ENCODE measurements around the gene CENPE. TPM values are rescaled to one million over a fixed set of nuclear protein-coding genes. Genes with fewer than 3 reads are reported as not detected.

CENPE gene
- total RNA-seq, 1 experiment from 2014 or later = 30.3 TPM

GRCh38 chr4:103098756-103099440 is 99.2 kb downstream of the CENPE start:
- H3K4me3 Mint-ChIP-seq (ENCODE audit: unreplicated experiment) = peak overlapping the region; percentile 71
- ChIA-PET POLR2A (interaction anchor here (0.6 kb wide), 1 partner anchor 622 kb away, joined by 13 read pairs; no protein-coding TSS in a partner anchor), CTCF (interaction anchor here (1.9 to 2.0 kb wide), 2 partner anchors 52 to 478 kb away, joined by 5 to 8 read pairs; no protein-coding TSS in a partner anchor)
- no peaks in the 10 kb centered on the region for H3K9me3 Mint-ChIP-seq (ENCODE audit: unreplicated experiment)
- H3K36me3 Mint-ChIP-seq (ENCODE audit: insufficient read depth, unreplicated experiment) = peaks cover 7% of the 10 kb centered on the region
- peaks cover 7% of the 10 kb centered on the region for H3K4me1 Mint-ChIP-seq (ENCODE audit: low read depth, unreplicated experiment)
- peak overlapping the region; percentile 18 for H3K27ac Mint-ChIP-seq (ENCODE audit: unreplicated experiment)
- no peak for TF ChIP-seq CTCF (IDR thresholded peaks at IDR 0.05; ENCODE audit: insufficient read depth in 1 of 2, low read depth in 1 of 2, low read length in 1 of 2, severe bottlenecking in 1 of 2, unreplicated experiment in 1 of 2)
- intact Hi-C loops (cut with micrococcal nuclease; ENCODE audit: unreplicated experiment) = loop anchor here (1.0 to 10.0 kb wide), 6 partner anchors 52 to 836 kb away; partner anchors contain the start of genes SLC39A8 and SLC9B1
- DNase-seq = no peak
- no peaks in the 10 kb centered on the region for H3K27me3 Mint-ChIP-seq (ENCODE audit: insufficient read depth, unreplicated experiment)
- H3K4me1 ChIP-seq = 0 out of 2 replicates have a peak, but pooled peaks cover 8% of the 10 kb centered on the region
- H3K27me3 ChIP-seq (replicated peaks; ENCODE audit: control insufficient read depth, insufficient read depth, low read length) = no peaks in the 10 kb centered on the region
- no peaks in the 10 kb centered on the region for H3K36me3 ChIP-seq (ENCODE audit: control insufficient read depth, insufficient read depth, low read length)
- peak overlapping the region; percentile 31 for H3K4me3 ChIP-seq (ENCODE audit: low read depth, low read length)
- no peaks in the 10 kb centered on the region for H3K9me3 ChIP-seq
- no TSS peak for BruUV-seq (replicated peaks)

DNA sequence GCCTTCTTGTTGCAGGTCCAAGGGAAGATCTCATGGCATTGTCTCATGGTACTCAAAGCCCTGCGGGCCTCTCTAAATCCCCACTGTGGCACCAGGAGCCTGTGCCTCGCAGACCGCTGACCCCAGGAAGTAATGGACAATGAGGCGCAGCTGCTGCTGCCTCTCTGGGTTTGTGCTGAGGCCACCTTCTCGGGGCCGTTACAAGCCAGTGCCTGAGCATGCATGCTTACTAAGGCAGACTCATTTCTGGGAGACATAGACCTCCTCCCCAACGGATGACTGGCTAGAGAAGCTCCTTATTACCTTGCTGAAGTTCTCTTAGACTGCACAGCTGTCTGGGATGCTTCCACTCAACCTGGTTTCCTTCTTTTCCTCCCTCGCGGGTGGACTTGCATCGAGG is 99.8 kb downstream of the CENPE start:
- BruUV-seq (replicated peaks) = no TSS peak
- Histone ChIP-seq H3K4me1 (0 out of 2 replicates have a peak, but pooled peaks cover 8% of the 10 kb centered on the region), H3K9me3 (no peaks in the 10 kb centered on the region), H3K27me3 (replicated peaks; ENCODE audit: control insufficient read depth, insufficient read depth, low read length) (no peaks in the 10 kb centered on the region), H3K36me3 (ENCODE audit: control insufficient read depth, insufficient read depth, low read length) (no peaks in the 10 kb centered on the region), H3K4me3 (ENCODE audit: low read depth, low read length) (no peak overlapping the region)
- H3K9me3 Mint-ChIP-seq (ENCODE audit: unreplicated experiment) = no peaks in the 10 kb centered on the region
- H3K27me3 Mint-ChIP-seq (ENCODE audit: insufficient read depth, unreplicated experiment) = no peaks in the 10 kb centered on the region
- CTCF ChIA-PET = interaction anchor here (1.9 kb wide), 1 partner anchor 478 kb away, joined by 8 read pairs; no protein-coding TSS in a partner anchor
- DNase-seq = no peak
- peaks cover 7% of the 10 kb centered on the region for H3K4me1 Mint-ChIP-seq (ENCODE audit: low read depth, unreplicated experiment)
- H3K27ac Mint-ChIP-seq (ENCODE audit: unreplicated experiment) = no peak overlapping the region
- no peak for TF ChIP-seq CTCF (IDR thresholded peaks at IDR 0.05; ENCODE audit: insufficient read depth in 1 of 2, low read depth in 1 of 2, low read length in 1 of 2, severe bottlenecking in 1 of 2, unreplicated experiment in 1 of 2)
- POLR2A ChIA-PET = no interaction called here
- intact Hi-C loops (cut with micrococcal nuclease; ENCODE audit: unreplicated experiment) = loop anchor here (2.0 to 10.0 kb wide), 5 partner anchors 52 to 836 kb away; partner anchors contain the start of gene SLC39A8
- H3K36me3 Mint-ChIP-seq (ENCODE audit: insufficient read depth, unreplicated experiment) = peaks cover 7% of the 10 kb centered on the region
- no peak overlapping the region for H3K4me3 Mint-ChIP-seq (ENCODE audit: unreplicated experiment)

GRCh38 chr4:103097112-103097511 is 101.0 kb downstream of the CENPE start:
- peaks cover 7% of the 10 kb centered on the region for H3K4me1 Mint-ChIP-seq (ENCODE audit: low read depth, unreplicated experiment)
- no peaks in the 10 kb centered on the region for H3K9me3 Mint-ChIP-seq (ENCODE audit: unreplicated experiment)
- Histone ChIP-seq H3K9me3 (no peaks in the 10 kb centered on the region), H3K36me3 (ENCODE audit: control insufficient read depth, insufficient read depth, low read length) (no peaks in the 10 kb centered on the region), H3K4me3 (ENCODE audit: low read depth, low read length) (no peak overlapping the region), H3K27me3 (replicated peaks; ENCODE audit: control insufficient read depth, insufficient read depth, low read length) (no peaks in the 10 kb centered on the region), H3K4me1 (0 out of 2 replicates have a peak, but pooled peaks cover 8% of the 10 kb centered on the region)
- ChIA-PET CTCF (interaction anchor here (0.7 kb wide), 1 partner anchor 836 kb away, joined by 4 read pairs; no protein-coding TSS in a partner anchor), POLR2A (no interaction called here)
- H3K27me3 Mint-ChIP-seq (ENCODE audit: insufficient read depth, unreplicated experiment) = no peaks in the 10 kb centered on the region
- intact Hi-C loops (cut with micrococcal nuclease; ENCODE audit: unreplicated experiment) = loop anchor here (10.0 kb wide), 2 partner anchors 752 to 838 kb away; partner anchors contain the start of gene SLC39A8
- BruUV-seq (replicated peaks) = no TSS peak
- TF ChIP-seq CTCF (IDR thresholded peaks at IDR 0.05; ENCODE audit: insufficient read depth in 1 of 2, low read depth in 1 of 2, low read length in 1 of 2, severe bottlenecking in 1 of 2, unreplicated experiment in 1 of 2) = no peak
- no peak overlapping the region for H3K27ac Mint-ChIP-seq (ENCODE audit: unreplicated experiment)
- DNase-seq = no peak
- peaks cover 7% of the 10 kb centered on the region for H3K36me3 Mint-ChIP-seq (ENCODE audit: insufficient read depth, unreplicated experiment)
- H3K4me3 Mint-ChIP-seq (ENCODE audit: unreplicated experiment) = no peak overlapping the region

All from Caco-2 (cell line).